Measurements from ENCODE around the gene CCDC68.

The CCDC68 gene

GRCh38 chr18:54960197-54960596, 936 bp upstream of the CCDC68 start:
- no peak for DNase-seq

GRCh38 chr18:54957996-54958395, 1.3 kb downstream of the CCDC68 start:
- no peak for DNase-seq

GRCh38 chr18:54957296-54957832, 1.9 kb downstream of the CCDC68 start:
- DNase-seq = no peak

- DNase-seq = no peak
Observed at GRCh38 chr18:54956506-54956905, 2.8 kb downstream of the CCDC68 start.

- no peak for DNase-seq
Observed at GRCh38 chr18:54952026-54952425, 7.2 kb downstream of the CCDC68 start.

- no peak for DNase-seq
Observed at GRCh38 chr18:54950221-54950620, 9.0 kb downstream of the CCDC68 start.

- DNase-seq = no peak
Observed at GRCh38 chr18:54949588-54949987, 9.7 kb downstream of the CCDC68 start.

GRCh38 chr18:54948350-54948837, 10.9 kb downstream of the CCDC68 start:
- no peak for DNase-seq

- DNase-seq = no peak
Observed at GRCh38 chr18:54947091-54947490, 12.2 kb downstream of the CCDC68 start.

- DNase-seq = no peak
Observed at GRCh38 chr18:54946149-54946581, 13.1 kb downstream of the CCDC68 start.

GRCh38 chr18:54945576-54946125, 13.6 kb downstream of the CCDC68 start:
- DNase-seq = no peak

- DNase-seq = no peak
Observed at GRCh38 chr18:54942569-54942968, 16.7 kb downstream of the CCDC68 start.

- no peak for DNase-seq
Observed at GRCh38 chr18:54942144-54942543, 17.1 kb downstream of the CCDC68 start.

- no peak for DNase-seq
Observed at GRCh38 chr18:54939361-54939917, 19.8 kb downstream of the CCDC68 start.

GRCh38 chr18:54938506-54938905, 20.8 kb downstream of the CCDC68 start:
- DNase-seq = no peak

GRCh38 chr18:54932472-54932871, 26.8 kb downstream of the CCDC68 start:
- DNase-seq = no peak

- no peak for DNase-seq
Observed at GRCh38 chr18:54931152-54931551, 28.1 kb downstream of the CCDC68 start.

- DNase-seq = no peak
Observed at GRCh38 chr18:54928236-54928635, 31.0 kb downstream of the CCDC68 start.

- DNase-seq = no peak
Observed at GRCh38 chr18:54926593-54927325, 32.5 kb downstream of the CCDC68 start.

GRCh38 chr18:54924948-54925347, 34.3 kb downstream of the CCDC68 start:
- no peak for DNase-seq

- DNase-seq = no peak
Observed at GRCh38 chr18:54923339-54923956, 35.8 kb downstream of the CCDC68 start.

- DNase-seq = no peak
Observed at GRCh38 chr18:54919412-54919811, 39.8 kb downstream of the CCDC68 start.

- DNase-seq = no peak
Observed at GRCh38 chr18:54918060-54918459, 41.2 kb downstream of the CCDC68 start.

GRCh38 chr18:54916507-54916906, 42.8 kb downstream of the CCDC68 start:
- no peak for DNase-seq
